ENCODE data around the gene SLC35B2. TPM values are rescaled to one million over a fixed set of nuclear protein-coding genes. Genes with fewer than 3 reads are reported as not detected.

The SLC35B2 gene
- total and polyA plus RNA-seq, 7 experiments from 2014 or later, result 10.0 to 41.7 (median 20.4) TPM

GRCh38 chr6:44245912-44246662 is 11.2 kb downstream of the SLC35B2 start:
- H3K36me3 ChIP-seq (ENCODE audit: control insufficient read depth in 2 of 3, insufficient read depth in 3 of 3, low read length in 3 of 3), result peaks cover 6 to 37% (median 26%) of the 10 kb centered on the region in 3 experiments
- H3K9me3 ChIP-seq (ENCODE audit: control insufficient read depth in 2 of 3, low read length in 3 of 3), result no peaks in the 10 kb centered on the region
- H3K4me3 ChIP-seq (ENCODE audit: low read length), result peak overlapping the region; percentile 99
- peak overlapping the region; percentile 93 for H3K27ac ChIP-seq (ENCODE audit: low read depth, low read length)
- H3K4me1 ChIP-seq (ENCODE audit: control insufficient read depth in 2 of 2, insufficient read depth in 2 of 2, low read length in 2 of 2), result peaks cover 15 to 19% of the 10 kb centered on the region in 2 donors
- ATAC-seq, result peak; percentile 60
- intact Hi-C loops (cut with micrococcal nuclease), result loop anchor here (1.0 to 5.0 kb wide), 9 partner anchors 8 to 1474 kb away; partner anchors contain the start of genes NFKBIE (in 2 of the 2), GTPBP2 (in 1 of the 2), MRPL14 (in 1 of the 2) and SLC29A1 (in 1 of the 2)
- H3K36me3 Mint-ChIP-seq, result peaks cover 12 to 36% (median 24%) of the 10 kb centered on the region in 5 donors
- H3K27me3 Mint-ChIP-seq, result peaks cover 0 to 12% (median 0%) of the 10 kb centered on the region in 5 donors
- H3K4me1 Mint-ChIP-seq, result peaks cover 26 to 47% (median 39%) of the 10 kb centered on the region in 7 donors
- H3K27me3 ChIP-seq (ENCODE audit: control insufficient read depth in 2 of 2, insufficient read depth in 2 of 2, low read length in 2 of 2), result no peaks in the 10 kb centered on the region
- POLR2A ChIA-PET, result interaction anchor here (0.5 to 6.3 kb wide), 14 partner anchors 11 to 1317 kb away, joined by 3 to 142 read pairs (median 6); partner anchors contain the start of genes AARS2, CNPY3, NFKBIE and SLC29A1
- peaks cover 0 to 9% (median 0%) of the 10 kb centered on the region in 11 donors for H3K9me3 Mint-ChIP-seq
- H3K27ac Mint-ChIP-seq, result peak overlapping the region; percentile 96 to 100 (median 98)
- CTCF ChIA-PET, result interaction anchor here (0.6 to 2.8 kb wide), 10 partner anchors 8 to 67 kb away, joined by 3 to 22 read pairs (median 4); partner anchors contain the start of genes AARS2, SLC29A1 and SLC35B2
- peak overlapping the region; percentile 94 to 99 (median 98) for H3K4me3 Mint-ChIP-seq
- DNase-seq, result peak; percentile 72 to 93 (median 84)

GRCh38 chr6:44245391-44245911 is 11.9 kb downstream of the SLC35B2 start:
- peak overlapping the region; percentile 72 to 100 (median 98) for H3K27ac Mint-ChIP-seq
- DNase-seq (no peak), ATAC-seq (no peak)
- H3K9me3 ChIP-seq (ENCODE audit: control insufficient read depth in 2 of 3, low read length in 3 of 3), result no peaks in the 10 kb centered on the region
- peaks cover 0 to 31% (median 20%) of the 10 kb centered on the region in 3 experiments for H3K36me3 ChIP-seq (ENCODE audit: control insufficient read depth in 2 of 3, insufficient read depth in 3 of 3, low read length in 3 of 3)
- H3K4me3 ChIP-seq (ENCODE audit: low read length), result peak overlapping the region; percentile 99
- H3K27me3 Mint-ChIP-seq, result peaks cover 0 to 12% (median 0%) of the 10 kb centered on the region in 5 donors
- intact Hi-C loops (cut with micrococcal nuclease), result loop anchor here in 1 of 2 donors (5.0 kb wide), 1 partner anchor 1473 kb away; no protein-coding TSS in a partner anchor
- peaks cover 0 to 9% (median 0%) of the 10 kb centered on the region in 11 donors for H3K9me3 Mint-ChIP-seq
- peaks cover 15 to 19% of the 10 kb centered on the region in 2 donors for H3K4me1 ChIP-seq (ENCODE audit: control insufficient read depth in 2 of 2, insufficient read depth in 2 of 2, low read length in 2 of 2)
- ChIA-PET CTCF (interaction anchor here (0.8 to 2.8 kb wide), 5 partner anchors 8 to 27 kb away, joined by 3 to 12 read pairs (median 4); no protein-coding TSS in a partner anchor), POLR2A (interaction anchor here (0.6 to 6.3 kb wide), 6 partner anchors 10 to 1316 kb away, joined by 3 to 142 read pairs (median 38); partner anchors contain the start of genes CNPY3, NFKBIE, SLC29A1 and SLC35B2)
- H3K36me3 Mint-ChIP-seq, result peaks cover 12 to 33% (median 17%) of the 10 kb centered on the region in 5 donors
- peak overlapping the region; percentile 93 for H3K27ac ChIP-seq (ENCODE audit: low read depth, low read length)
- H3K27me3 ChIP-seq (ENCODE audit: control insufficient read depth in 2 of 2, insufficient read depth in 2 of 2, low read length in 2 of 2), result no peaks in the 10 kb centered on the region
- peak overlapping the region; percentile 94 to 99 (median 98) for H3K4me3 Mint-ChIP-seq
- H3K4me1 Mint-ChIP-seq, result peaks cover 26 to 41% (median 37%) of the 10 kb centered on the region in 7 donors

GRCh38 chr6:44243345-44243744 is 14.0 kb downstream of the SLC35B2 start:
- no peak overlapping the region for H3K4me3 Mint-ChIP-seq
- H3K27ac Mint-ChIP-seq, result peak overlapping the region in 1 of 9 donors; percentile 46
- intact Hi-C loops (cut with micrococcal nuclease), result no loop called here
- CTCF ChIA-PET, result interaction anchor here (0.7 to 2.5 kb wide), 2 partner anchors 22 to 50 kb away, joined by 3 to 7 read pairs; no protein-coding TSS in a partner anchor
- Histone ChIP-seq H3K4me3 (ENCODE audit: low read length) (no peak overlapping the region), H3K27ac (ENCODE audit: low read depth, low read length) (no peak overlapping the region), H3K27me3 (ENCODE audit: control insufficient read depth in 2 of 2, insufficient read depth in 2 of 2, low read length in 2 of 2) (no peaks in the 10 kb centered on the region), H3K4me1 (ENCODE audit: control insufficient read depth in 2 of 2, insufficient read depth in 2 of 2, low read length in 2 of 2) (peaks cover 5 to 12% of the 10 kb centered on the region in 2 donors), H3K36me3 (ENCODE audit: control insufficient read depth in 2 of 3, insufficient read depth in 3 of 3, low read length in 3 of 3) (peaks cover 0 to 10% (median 1%) of the 10 kb centered on the region in 3 experiments), H3K9me3 (ENCODE audit: control insufficient read depth in 2 of 3, low read length in 3 of 3) (no peaks in the 10 kb centered on the region)
- peaks cover 0 to 13% (median under 1%) of the 10 kb centered on the region in 5 donors for H3K36me3 Mint-ChIP-seq
- H3K4me1 Mint-ChIP-seq, result peaks cover 6 to 24% (median 19%) of the 10 kb centered on the region in 7 donors
- H3K9me3 Mint-ChIP-seq, result peaks cover 0 to 9% (median 0%) of the 10 kb centered on the region in 11 donors
- DNase-seq (no peak), ATAC-seq (no peak)
- H3K27me3 Mint-ChIP-seq, result peaks cover 0 to 12% (median 0%) of the 10 kb centered on the region in 5 donors
- POLR2A ChIA-PET, result interaction anchor here (1.1 to 6.3 kb wide), 3 partner anchors 13 to 20 kb away, joined by 6 to 142 read pairs (median 8); partner anchors contain the start of genes SLC29A1 and SLC35B2

GRCh38 chr6:44238687-44239350 is 18.5 kb downstream of the SLC35B2 start:
- no peaks in the 10 kb centered on the region for H3K36me3 Mint-ChIP-seq
- no peaks in the 10 kb centered on the region for H3K9me3 Mint-ChIP-seq
- POLR2A ChIA-PET, result no interaction called here
- ATAC-seq (no peak), DNase-seq (no peak)
- intact Hi-C loops (cut with micrococcal nuclease), result loop anchor here (1.0 to 2.0 kb wide), 6 partner anchors 7 to 143 kb away; partner anchors contain the start of genes NFKBIE (in 1 of the 2) and SLC35B2 (in 1 of the 2)
- H3K27ac ChIP-seq (ENCODE audit: low read depth, low read length), result no peak overlapping the region
- H3K4me1 ChIP-seq (ENCODE audit: control insufficient read depth in 2 of 2, insufficient read depth in 2 of 2, low read length in 2 of 2), result peaks cover 5 to 7% of the 10 kb centered on the region in 2 donors
- no peaks in the 10 kb centered on the region for H3K27me3 Mint-ChIP-seq
- no peak overlapping the region for H3K4me3 ChIP-seq (ENCODE audit: low read length)
- peaks cover 0 to 21% (median 11%) of the 10 kb centered on the region in 7 donors for H3K4me1 Mint-ChIP-seq
- no peaks in the 10 kb centered on the region for H3K36me3 ChIP-seq (ENCODE audit: control insufficient read depth in 2 of 3, insufficient read depth in 3 of 3, low read length in 3 of 3)
- CTCF ChIA-PET, result interaction anchor here (1.8 to 2.3 kb wide), 3 partner anchors 8 to 66 kb away, joined by 12 to 15 read pairs (median 13); partner anchors contain the start of genes HSP90AB1 and SLC29A1
- H3K27ac Mint-ChIP-seq, result peak overlapping the region; percentile 2 to 97 (median 75)
- no peaks in the 10 kb centered on the region for H3K27me3 ChIP-seq (ENCODE audit: control insufficient read depth in 2 of 2, insufficient read depth in 2 of 2, low read length in 2 of 2)
- no peaks in the 10 kb centered on the region for H3K9me3 ChIP-seq (ENCODE audit: control insufficient read depth in 2 of 3, low read length in 3 of 3)
- H3K4me3 Mint-ChIP-seq, result peak overlapping the region; percentile 82 to 92 (median 90)

GRCh38 chr6:44237813-44238433 is 19.4 kb downstream of the SLC35B2 start:
- peak overlapping the region; percentile 38 to 98 (median 89) for H3K27ac Mint-ChIP-seq
- peak overlapping the region; percentile 83 for H3K27ac ChIP-seq (ENCODE audit: low read depth, low read length)
- no peaks in the 10 kb centered on the region for H3K36me3 Mint-ChIP-seq
- H3K36me3 ChIP-seq (ENCODE audit: control insufficient read depth in 2 of 3, insufficient read depth in 3 of 3, low read length in 3 of 3), result no peaks in the 10 kb centered on the region
- intact Hi-C loops (cut with micrococcal nuclease), result loop anchor here (1.0 to 2.0 kb wide), 6 partner anchors 8 to 142 kb away; partner anchors contain the start of genes NFKBIE (in 1 of the 2) and SLC35B2 (in 1 of the 2)
- H3K4me3 ChIP-seq (ENCODE audit: low read length), result peak overlapping the region; percentile 93
- ChIA-PET CTCF (interaction anchor here (0.6 to 2.3 kb wide), 8 partner anchors 9 to 93 kb away, joined by 3 to 15 read pairs (median 4); partner anchors contain the start of genes HSP90AB1 and SLC29A1), POLR2A (interaction anchor here (1.1 to 5.4 kb wide), 5 partner anchors 8 to 27 kb away, joined by 4 to 42 read pairs (median 6); partner anchors contain the start of gene HSP90AB1)
- DNase-seq (peak; percentile 62 to 87 (median 80)), ATAC-seq (peak; percentile 94)
- H3K4me1 Mint-ChIP-seq, result peaks cover 0 to 28% (median 11%) of the 10 kb centered on the region in 7 donors
- peak overlapping the region; percentile 82 to 92 (median 90) for H3K4me3 Mint-ChIP-seq
- H3K27me3 Mint-ChIP-seq, result no peaks in the 10 kb centered on the region
- H3K9me3 Mint-ChIP-seq, result no peaks in the 10 kb centered on the region
- H3K4me1 ChIP-seq (ENCODE audit: control insufficient read depth in 2 of 2, insufficient read depth in 2 of 2, low read length in 2 of 2), result peaks cover 5 to 7% of the 10 kb centered on the region in 2 donors
- H3K9me3 ChIP-seq (ENCODE audit: control insufficient read depth in 2 of 3, low read length in 3 of 3), result no peaks in the 10 kb centered on the region
- H3K27me3 ChIP-seq (ENCODE audit: control insufficient read depth in 2 of 2, insufficient read depth in 2 of 2, low read length in 2 of 2), result no peaks in the 10 kb centered on the region

Measured in naive thymus-derived CD4-positive, alpha-beta T cell (primary cell).